NCI-H2107 treated with DMSO at 0.1 percent for 48 hours (cell line): Measurements from ENCODE around the gene CDX1.
A peak's percentile ranks its signal among the peaks of the same experiment; 100 is the strongest.

Experiments
- DNase-seq: peaks from one replicate; lab custom pipeline; 2025; ENCODE audit not compliant: unreplicated experiment; lab: John Stamatoyannopoulos, UW

CDX1 gene

DNA sequence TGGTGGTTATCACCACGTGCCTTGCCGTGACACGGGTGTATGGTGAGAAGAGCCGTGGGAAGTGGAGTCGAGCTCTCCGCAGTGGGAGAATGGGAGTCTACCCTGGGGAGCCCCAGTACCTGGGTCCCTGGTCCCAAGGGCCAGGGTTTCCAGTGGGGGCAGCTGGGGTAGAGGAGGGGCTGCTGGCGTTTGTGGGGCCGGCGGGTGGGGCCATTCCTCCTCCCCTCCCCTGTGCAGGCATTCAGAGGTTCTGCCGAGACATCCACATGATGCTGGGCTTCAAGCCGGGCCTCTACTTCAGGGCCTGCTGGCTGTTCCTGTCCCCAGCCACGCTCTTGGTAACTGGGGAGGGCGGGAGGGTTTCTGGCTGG lies 38.0 kb downstream of the CDX1 start:
- no peak for DNase-seq

DNA sequence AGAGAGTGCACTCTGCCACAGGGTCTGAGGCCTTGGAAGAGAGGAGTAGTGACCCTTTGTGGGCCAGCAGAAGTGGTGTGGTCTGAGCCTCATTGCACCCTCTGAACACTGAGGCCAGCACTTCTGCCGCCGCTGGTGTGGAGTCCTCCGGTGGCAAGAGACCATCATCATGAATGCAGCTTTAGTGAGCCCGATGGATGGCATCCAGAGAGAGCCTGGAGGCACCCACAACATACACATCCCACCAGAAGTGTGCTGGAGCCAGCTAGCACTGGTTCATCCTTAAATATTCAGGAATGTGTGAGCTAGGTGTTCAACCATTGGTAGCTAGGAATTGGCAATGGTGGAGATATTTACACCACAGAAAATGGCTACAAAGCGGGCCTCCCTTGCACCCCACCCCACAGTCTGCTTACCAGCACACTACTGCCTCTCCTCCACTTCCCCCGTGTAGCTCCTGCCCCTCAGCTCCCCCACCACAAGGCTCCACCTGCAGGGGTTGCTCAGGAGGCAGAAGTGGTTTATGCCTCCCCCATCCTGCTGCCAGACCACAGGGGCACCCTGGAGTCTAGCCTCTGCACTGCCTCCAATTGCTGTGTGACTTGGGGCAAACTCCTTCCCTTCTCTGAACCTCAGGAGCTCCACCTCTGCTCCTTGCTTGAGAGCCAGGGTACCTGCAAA lies 39.7 kb downstream of the CDX1 start:
- DNase-seq: no peak

DNA sequence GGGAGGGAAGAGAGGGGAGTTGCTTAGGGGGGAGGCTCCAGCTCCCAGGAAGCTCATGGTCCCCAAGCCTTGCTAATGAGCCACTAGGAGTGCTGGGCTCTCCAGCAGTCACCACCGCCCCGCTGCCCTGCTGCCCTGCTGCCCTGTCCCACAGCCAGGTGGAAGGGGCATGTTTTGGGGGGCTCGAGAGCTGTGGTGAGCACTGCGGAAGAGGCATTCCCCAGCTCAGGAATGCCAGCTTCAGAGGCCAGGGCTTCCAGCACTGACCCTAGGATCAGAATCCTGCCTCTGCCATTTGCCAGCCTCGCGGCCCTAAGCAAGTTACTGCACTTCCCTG lies 40.2 kb downstream of the CDX1 start:
- DNase-seq: no peak

DNA sequence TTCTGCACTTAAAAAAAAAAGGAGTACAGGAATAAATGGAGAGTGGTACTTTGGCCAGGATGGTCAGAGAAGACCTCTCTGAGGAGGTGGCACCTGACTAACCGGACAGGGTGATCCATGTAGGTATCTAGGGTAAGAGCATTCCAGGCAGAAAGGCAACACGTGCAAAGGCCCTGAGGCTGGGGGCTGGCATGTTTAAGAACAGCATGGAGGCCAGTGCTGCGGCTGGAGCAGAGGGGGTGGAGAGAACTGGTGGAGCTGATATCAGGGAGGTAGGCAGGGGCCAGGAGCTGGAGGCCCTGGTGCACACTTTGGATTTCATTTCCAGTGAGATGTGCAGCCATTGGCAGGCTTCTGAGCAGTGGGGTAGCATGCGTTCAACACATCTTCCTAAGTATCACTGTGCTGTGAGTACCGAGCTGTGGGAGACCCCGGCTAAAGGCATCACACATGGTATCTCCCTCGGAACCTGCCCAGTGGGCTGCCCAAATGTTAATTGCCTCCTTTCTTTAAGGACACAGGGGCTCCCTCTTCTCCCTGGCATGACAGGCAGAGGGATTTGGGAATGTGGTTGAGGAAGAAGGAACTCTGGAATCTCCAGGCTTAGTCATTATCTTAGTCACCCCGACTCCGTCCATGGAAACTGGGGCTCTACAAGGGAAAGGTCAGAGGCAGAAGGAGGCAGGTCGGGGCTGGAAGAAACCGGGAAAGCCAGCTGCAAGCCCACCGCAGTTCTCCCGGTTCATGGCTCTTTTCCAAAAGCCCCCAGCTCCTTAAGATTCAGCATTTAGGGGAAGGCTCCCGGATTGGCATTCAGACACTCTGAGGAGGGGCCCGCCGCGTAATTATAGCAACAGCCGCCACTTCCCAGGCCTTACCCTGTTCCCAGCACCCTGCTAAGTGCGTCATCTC lies 41.9 kb downstream of the CDX1 start:
- no peak for DNase-seq

DNA sequence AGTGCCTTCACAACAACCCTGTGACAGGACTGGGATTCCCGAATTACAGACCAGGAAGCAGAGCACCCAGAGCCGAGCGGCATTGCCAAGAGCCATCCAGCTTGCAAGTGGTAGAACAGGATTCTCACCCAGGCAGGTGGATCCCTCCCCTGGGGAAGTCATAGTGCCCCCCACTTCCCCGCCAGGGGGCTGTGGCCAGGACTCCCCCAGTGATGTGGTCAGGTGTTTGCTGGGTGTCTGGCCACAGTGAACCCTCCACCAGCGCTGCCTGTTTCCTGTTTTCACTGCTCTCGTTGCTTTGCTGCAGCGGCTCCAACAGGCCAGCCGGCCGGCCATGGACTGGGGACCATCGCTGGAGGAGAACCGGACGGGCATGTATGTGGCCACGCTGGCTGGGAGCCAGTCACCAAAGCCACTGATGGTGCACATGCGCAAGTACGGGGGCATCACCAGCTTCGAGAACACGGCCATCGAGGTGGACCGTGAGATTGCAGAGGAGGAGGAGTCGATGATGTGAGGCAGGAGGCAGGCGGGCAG lies 42.6 kb downstream of the CDX1 start:
- no peak for DNase-seq

DNA sequence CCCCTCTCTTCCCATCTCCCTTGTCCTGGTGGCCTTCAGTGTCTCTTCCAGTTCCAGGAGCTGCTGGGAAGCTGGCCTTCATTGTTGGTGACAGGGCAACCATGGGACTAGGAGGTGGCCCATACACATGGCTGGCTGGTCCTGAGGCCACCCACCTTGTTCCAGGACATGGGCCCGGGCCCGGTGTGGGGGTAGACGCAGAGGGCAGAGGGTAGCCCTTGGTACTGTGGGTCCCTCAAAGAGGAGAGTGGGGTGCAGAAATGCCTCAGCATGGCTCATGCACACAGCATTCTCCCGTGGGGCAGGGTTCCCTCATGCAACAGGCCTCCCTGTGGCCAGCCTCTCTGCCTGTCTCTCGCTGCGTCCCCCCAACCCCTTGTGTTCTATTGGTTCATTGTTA lies 44.1 kb downstream of the CDX1 start:
- DNase-seq: no peak

DNA sequence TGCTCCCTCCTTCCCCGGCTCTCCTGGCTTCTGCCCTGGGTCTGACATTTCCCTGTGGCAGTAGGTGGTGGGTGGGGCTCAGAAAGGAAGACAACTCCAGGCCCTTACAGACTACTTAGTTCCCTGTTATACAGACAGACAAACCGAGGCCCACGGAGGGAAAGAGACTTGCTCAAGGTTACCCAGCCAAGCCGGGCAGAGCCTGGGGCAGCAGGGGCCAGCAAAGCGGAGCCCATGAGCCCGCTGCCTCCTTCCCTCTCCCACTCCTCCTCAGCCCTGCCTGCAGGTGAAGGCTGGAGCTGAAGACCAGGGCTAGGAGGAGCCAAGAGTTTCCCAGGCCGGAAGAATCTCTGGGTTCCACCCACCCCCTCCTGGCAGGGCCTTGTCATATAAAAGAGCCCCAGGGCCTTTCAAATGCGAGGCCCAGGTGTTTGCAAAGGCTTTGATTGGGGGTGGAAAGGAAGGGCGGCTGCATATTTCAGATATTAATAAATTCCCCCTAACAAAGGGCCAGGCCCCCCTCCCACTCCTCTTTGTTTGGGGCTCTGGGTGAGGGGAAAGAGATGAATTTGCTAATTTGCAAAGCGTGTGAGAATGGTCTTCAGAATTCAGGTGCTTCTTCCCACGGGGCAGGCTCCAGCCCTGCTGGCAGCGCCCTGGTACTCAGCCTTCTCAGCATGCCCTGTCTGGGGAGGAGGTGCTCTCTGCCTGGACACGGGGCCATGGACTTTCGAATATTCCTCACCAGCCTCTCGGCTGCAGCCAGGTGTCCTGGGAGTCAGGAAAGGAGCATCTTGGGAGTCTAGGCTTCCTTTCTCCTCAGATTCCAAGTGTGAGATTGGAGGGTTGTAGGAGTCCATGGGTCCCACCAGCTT lies 44.8 kb downstream of the CDX1 start:
- no peak for DNase-seq

DNA sequence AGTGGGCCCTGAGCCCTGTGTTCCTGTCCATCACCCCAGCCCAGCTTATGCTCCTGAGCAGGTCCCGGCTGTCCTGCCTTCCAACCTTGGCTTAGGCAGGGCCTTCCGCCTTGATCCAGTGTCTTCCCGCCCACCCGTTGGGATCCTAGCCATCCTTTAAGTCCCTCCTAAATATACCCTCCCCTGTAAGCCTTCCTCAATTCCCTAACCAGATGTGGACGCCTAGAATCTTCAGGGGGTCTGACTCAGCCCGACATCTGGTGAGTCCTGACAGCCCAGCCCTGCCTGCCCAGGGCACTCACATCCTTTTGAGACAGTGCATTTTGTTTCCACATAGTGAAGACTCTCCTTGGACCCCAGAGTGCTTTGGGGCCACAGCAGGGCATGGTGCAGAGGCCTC lies 47.0 kb downstream of the CDX1 start:
- DNase-seq: no peak

DNA sequence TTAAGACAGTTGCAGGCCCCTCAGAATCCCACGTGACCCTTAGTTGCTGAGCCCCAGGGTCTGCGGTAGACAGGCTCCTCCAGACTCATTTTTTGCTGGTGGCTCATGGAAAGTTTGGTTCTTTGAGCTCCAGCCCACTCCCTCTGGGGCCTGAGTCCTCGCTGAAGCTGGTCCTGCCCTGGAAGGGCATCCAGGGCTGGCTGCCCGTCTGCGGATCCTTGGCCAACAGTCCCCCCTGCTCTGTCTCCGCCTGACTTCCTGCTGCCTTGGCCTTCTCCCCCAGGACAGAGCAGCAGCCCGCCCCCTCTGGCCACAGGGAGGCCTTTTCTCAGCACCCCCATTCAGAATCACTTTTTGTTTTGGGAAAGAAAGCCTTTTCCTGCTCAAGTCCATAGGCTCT lies 47.7 kb downstream of the CDX1 start:
- DNase-seq: no peak

DNA sequence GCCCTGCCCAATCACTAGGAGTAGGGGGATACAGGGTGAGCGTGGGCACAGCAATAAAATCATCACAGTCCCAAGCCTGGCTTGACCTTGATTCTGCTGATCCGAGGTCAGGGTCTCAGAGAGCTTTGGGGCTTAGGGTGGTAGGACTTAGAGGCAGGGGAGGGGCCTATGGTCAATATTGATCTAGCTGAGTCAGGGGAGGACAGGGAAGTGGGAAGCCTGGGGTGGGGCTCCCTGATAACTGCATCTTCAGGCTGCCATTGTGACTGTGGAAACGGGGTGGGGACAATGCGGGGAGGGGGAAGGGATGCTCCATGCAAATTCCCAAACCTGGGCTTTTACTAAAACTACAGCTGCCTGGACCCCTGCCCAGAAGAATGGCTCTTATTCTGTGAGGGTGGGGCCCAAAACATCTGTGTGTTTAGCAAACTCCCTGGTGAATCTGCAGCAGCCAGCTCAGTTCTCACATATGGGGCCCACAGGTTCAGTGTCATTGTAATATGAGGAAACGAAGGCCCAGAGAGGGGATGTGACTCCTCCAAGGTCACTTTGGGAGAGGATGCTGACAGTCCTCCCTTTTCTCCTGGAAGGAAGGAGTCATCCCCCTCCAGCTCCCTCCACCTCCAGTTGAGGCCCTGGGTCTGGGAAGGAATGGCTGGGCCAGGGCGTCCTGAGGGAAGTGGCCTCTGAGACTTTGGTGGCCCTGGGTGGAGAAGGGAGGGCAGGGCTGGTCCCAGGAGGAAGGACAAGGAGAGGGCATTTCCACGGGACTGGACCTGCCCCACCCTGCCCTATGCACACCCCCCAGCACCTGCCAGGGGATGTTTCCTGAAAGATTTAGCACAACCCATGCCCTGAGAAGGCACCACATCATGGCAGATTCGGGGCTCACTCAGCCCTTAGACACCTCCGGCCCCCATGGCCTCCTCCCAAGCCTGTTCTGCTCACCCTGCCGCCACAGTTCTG lies 49.7 kb downstream of the CDX1 start:
- DNase-seq: no peak

DNA sequence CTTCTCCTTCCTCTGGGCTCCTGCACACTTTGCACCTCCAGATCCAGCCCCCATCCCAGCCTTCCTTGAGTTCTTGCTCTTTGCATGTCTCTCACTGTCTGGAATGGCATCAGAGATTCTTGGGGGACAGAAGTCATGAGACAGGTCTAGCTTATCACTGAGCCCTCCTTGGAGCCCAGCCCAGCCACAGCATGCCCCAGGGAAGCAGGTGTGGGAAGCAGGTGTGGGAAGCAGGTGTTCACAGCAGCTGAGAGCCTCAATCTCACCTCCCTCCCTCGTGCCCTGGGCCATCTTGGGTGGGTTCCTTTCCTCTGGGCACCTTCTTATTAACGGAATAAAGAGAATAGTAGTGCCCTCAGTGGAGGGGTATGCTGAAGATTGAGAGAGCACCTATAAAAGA lies 50.5 kb downstream of the CDX1 start:
- DNase-seq: no peak

DNA sequence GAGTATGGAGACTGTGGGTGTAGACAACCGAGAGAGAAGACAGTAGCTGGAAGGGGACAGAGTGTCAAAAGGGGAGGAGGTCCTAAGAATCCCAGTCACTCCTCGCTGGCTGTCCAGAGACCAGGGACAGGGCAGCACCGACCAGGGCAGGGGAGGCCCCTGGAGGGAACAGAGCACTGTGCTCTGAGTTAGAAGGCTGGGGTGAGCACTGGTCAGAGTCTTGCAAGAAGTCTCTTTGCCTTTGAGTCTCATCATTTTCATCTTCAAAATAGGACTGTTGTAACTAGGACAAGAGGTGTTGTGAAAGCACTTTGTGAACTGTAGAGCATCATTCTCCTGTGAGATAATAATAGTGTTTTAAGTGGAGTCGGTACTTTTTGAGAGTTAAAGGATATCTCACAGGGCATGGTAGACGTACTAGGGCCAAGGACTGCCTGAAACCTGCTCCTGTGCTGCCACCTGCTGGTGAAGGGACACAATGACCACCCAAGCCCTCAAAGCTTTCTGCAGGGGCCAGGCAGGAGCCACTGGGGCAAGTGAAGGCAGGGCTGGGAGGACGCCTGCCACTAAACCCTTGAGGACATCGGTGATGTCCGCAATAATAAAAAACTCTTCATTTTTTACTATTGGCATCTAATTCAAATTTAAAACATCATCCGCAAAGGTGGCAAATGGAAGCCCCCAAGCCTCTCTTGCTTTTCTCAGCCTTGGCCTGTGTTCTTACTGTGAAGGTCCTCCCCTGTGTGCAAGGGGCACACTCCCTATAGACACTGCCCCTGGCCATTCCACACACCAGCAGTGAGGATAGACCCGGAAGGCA lies 51.5 kb downstream of the CDX1 start:
- DNase-seq: peak; percentile 49

DNA sequence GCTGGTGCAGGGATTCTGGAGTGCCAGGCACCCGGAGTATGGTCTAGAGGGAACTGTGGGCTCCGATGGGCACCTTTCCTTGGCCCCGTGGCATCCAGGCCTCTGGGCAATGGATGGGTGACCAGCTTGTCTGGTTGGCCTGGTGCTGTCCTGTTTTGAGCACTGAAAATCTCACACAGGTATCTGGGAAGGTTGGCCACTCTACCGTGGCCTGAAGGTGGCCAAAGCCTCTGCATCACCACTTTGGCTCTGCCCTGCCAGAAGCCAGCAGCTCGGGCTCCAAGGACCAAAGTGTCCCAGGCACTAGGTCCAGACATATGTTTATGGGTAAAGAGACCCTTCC lies 52.1 kb downstream of the CDX1 start:
- no peak for DNase-seq

DNA sequence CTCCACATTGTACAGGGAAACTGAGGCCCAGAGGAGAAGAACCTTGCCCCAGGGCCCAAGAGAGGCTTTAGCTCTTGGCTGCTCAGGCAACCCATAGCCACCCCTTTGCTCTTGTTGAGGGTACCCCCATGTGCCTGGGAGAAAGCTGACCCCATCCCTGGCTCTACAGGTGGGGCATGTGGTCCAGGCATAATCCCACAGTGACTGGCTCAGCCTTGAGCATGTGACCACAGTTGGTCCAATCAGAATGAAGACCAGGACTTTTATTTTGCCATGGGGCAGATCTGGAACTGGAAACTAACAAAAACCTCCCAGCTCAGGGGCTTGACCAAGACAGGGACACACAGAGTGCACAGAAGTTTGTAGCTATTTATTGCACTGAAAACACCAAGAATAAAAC lies 52.6 kb downstream of the CDX1 start:
- no peak for DNase-seq

DNA sequence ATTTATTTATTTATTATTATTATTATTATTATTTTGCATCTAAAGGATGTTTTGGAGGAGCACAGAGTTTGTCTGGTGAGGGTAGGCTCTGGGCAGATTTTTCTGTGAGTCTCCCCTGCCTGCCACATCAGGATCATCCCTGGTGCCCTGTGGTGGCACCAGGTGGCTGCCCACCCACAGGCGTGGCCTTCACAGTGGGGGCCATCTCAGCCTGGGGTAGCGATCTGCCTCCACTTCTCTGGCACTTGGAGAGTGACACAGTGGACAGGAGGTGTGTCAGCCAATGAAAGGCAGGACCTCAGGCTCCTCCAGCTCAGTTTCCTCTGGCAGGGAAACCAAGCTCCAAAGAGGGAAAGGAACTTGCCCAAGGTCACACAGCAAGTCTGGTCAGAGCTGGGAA lies 53.3 kb downstream of the CDX1 start:
- no peak for DNase-seq

DNA sequence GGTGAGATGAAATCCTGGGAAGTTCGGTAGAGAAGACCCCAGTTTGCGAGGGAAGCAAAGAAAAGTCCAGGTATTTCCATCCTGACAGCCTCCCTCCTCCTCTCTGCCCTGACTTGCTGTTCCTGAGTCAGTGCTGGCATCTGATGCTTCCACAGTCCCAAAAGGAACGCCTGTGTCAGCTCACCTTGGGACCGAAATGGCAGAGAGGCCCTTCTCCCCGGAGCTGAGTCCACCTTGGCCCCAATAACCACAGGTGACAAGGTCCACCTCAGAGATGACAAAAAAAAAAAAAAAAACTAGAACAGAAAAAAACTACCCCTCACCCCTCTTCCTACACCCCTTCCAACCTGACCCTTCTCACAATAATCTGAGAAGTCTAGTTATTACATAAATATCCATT lies 54.9 kb downstream of the CDX1 start:
- no peak for DNase-seq

DNA sequence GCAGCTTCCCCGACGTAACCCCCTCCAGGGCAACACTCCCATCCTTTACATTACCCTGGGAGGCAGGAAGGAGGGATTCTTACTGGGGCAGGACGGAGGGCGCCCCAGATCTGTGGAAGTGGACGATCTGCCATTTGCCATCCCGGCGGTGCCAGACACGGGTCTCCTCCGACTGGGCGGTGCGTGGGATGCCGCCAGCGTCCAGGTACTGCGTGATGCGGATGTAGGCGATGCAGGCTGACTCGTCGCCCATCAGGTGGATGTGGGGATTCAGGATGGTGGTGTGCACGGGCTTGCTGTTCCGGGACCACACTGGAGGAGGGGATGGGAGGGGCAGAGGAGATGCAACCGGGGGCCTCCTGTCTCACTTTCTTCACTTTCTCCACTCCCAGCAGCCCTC lies 56.3 kb downstream of the CDX1 start:
- no peak for DNase-seq

DNA sequence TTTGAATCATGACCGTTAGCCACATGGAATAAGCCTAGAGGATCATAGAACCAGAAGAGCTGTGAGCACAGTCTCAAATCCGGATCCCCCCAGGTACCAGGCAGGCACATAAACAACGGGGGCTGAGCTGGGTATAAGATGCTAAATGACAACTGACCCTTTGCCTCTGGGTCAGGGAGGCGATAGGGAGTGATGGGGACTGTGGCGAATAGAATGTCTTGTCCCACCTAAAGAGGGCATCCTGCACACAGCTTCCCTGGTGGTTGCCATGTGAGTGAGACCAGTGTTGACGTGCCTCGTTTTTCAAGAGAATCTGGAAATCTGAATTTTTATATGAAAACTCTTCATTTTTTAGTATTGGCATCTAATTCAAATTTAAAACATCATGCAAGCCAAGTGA lies 56.9 kb downstream of the CDX1 start:
- DNase-seq: no peak

DNA sequence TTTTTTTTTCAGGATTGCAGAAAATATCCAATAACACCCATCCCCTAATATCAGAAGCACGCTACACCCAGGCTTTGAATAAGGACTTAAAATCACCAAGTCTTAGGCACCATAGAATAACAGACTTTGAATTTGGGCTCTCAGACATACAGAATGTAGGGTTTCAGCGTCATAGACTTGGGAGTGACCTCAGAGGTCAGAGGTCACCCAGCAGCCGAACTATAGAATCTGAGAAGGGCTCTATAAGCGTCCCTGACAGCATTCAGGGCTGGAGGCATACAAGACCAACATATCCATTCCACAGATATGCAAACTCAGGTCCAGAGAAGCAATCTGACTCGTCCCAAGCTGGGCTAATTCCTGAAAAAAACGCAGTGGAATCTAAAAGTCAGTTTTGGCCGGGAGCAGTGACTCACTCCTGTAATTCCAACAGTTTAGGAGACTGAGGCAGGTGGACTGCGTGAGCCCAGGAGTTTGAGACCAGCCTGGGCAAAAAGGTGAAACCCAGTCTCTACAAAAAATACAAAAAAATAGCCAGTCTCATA lies 58.0 kb downstream of the CDX1 start:
- DNase-seq: no peak
